DMS153 (cell line): Measurements from ENCODE around the gene MRPL44.

Experiments
- DNase-seq: peaks from one replicate; lab custom pipeline; 2025; lab: John Stamatoyannopoulos, UW

Gene MRPL44

GRCh38 chr2:224009605-224010315, 52.5 kb downstream of the MRPL44 start:
- DNase-seq: no peak

GRCh38 chr2:224011837-224012236, 54.6 kb downstream of the MRPL44 start:
- DNase-seq: no peak

- no peak for DNase-seq
These were observed 57.1 kb downstream of the MRPL44 start for GRCh38 chr2:224014336-224014735.

GRCh38 chr2:224016963-224017362, 59.7 kb downstream of the MRPL44 start:
- no peak for DNase-seq
